ENCODE results near the gene ZNF107. TPM values are rescaled to one million over a fixed set of nuclear protein-coding genes. Genes with fewer than 3 reads are reported as not detected.
"Not testable (repeated sequence)": the region's sequence is repeated elsewhere in the genome, so short reads cannot be mapped to it uniquely, and the experiment has no call there.

ZNF107 gene
- total RNA-seq, 4 donors from 2014 or later: 1.8 to 4.9 (median 3.5) TPM

GRCh38 chr7:64686493-64687184 is 20.7 kb downstream of the ZNF107 start:
- no peaks in the 10 kb centered on the region for H3K4me1 ChIP-seq
- no peak for ATAC-seq
- peaks cover 0 to 67% of the 10 kb centered on the region in 2 donors for H3K36me3 ChIP-seq
- TF ChIP-seq EP300 (IDR thresholded peaks at IDR 0.05) (no peak), POLR2A (IDR thresholded peaks at IDR 0.05) (no peak), POLR2AphosphoS5 (IDR thresholded peaks at IDR 0.05) (no peak)
- TF ChIP-seq, protein P1, sequence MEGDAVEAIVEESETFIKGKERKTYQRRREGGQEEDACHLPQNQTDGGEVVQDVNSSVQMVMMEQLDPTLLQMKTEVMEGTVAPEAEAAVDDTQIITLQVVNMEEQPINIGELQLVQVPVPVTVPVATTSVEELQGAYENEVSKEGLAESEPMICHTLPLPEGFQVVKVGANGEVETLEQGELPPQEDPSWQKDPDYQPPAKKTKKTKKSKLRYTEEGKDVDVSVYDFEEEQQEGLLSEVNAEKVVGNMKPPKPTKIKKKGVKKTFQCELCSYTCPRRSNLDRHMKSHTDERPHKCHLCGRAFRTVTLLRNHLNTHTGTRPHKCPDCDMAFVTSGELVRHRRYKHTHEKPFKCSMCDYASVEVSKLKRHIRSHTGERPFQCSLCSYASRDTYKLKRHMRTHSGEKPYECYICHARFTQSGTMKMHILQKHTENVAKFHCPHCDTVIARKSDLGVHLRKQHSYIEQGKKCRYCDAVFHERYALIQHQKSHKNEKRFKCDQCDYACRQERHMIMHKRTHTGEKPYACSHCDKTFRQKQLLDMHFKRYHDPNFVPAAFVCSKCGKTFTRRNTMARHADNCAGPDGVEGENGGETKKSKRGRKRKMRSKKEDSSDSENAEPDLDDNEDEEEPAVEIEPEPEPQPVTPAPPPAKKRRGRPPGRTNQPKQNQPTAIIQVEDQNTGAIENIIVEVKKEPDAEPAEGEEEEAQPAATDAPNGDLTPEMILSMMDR (IDR thresholded peaks at IDR 0.05): no peak
- 93 to 96% methylated on average over 10 of the region's 10 CpGs for WGBS, 2 donors (ENCODE audit: low coverage in 1 of 2)
- no peak overlapping the region for H3K27ac ChIP-seq
- no peaks in the 10 kb centered on the region for H3K27me3 ChIP-seq
- H3K9me3 ChIP-seq: no peaks in the 10 kb centered on the region
- H3K4me3 ChIP-seq: no peak overlapping the region

GRCh38 chr7:64687249-64687648 is 21.3 kb downstream of the ZNF107 start:
- Histone ChIP-seq H3K36me3 (peaks cover 0 to 67% of the 10 kb centered on the region in 2 donors), H3K27me3 (no peaks in the 10 kb centered on the region), H3K27ac (no peak overlapping the region), H3K9me3 (no peaks in the 10 kb centered on the region), H3K4me3 (no peak overlapping the region), H3K4me1 (no peaks in the 10 kb centered on the region)
- WGBS, 2 donors (ENCODE audit: low coverage in 1 of 2): 67 to 100% methylated on average over 1 of the region's 1 CpG
- TF ChIP-seq EP300 (IDR thresholded peaks at IDR 0.05) (no peak), POLR2AphosphoS5 (IDR thresholded peaks at IDR 0.05) (no peak), POLR2A (IDR thresholded peaks at IDR 0.05) (no peak)
- TF ChIP-seq, protein P1 (IDR thresholded peaks at IDR 0.05): no peak
- no peak for ATAC-seq

GRCh38 chr7:64688988-64689387 is 23.1 kb downstream of the ZNF107 start:
- no peaks in the 10 kb centered on the region for H3K27me3 ChIP-seq
- no peak overlapping the region for H3K27ac ChIP-seq
- no peak overlapping the region for H3K4me3 ChIP-seq
- no peaks in the 10 kb centered on the region for H3K9me3 ChIP-seq
- no peak for TF ChIP-seq POLR2A (IDR thresholded peaks at IDR 0.05)
- TF ChIP-seq EP300 (IDR thresholded peaks at IDR 0.05): no peak
- TF ChIP-seq, protein P1 (IDR thresholded peaks at IDR 0.05): no peak
- TF ChIP-seq POLR2AphosphoS5 (IDR thresholded peaks at IDR 0.05): no peak
- peaks cover 0 to 58% of the 10 kb centered on the region in 2 donors for H3K36me3 ChIP-seq
- 95 to 100% methylated on average over 1 to 2 of the region's 2 CpGs for WGBS, 2 donors (ENCODE audit: low coverage in 1 of 2)
- no peaks in the 10 kb centered on the region for H3K4me1 ChIP-seq
- ATAC-seq: no peak

- no peak overlapping the region for H3K27ac ChIP-seq
- no peaks in the 10 kb centered on the region for H3K4me1 ChIP-seq
- no peaks in the 10 kb centered on the region for H3K9me3 ChIP-seq
- no peaks in the 10 kb centered on the region for H3K27me3 ChIP-seq
- ATAC-seq: no peak
- H3K36me3 ChIP-seq: peaks cover 0 to 47% of the 10 kb centered on the region in 2 donors
- TF ChIP-seq EP300 (IDR thresholded peaks at IDR 0.05) (no peak), POLR2AphosphoS5 (IDR thresholded peaks at IDR 0.05) (no peak), POLR2A (IDR thresholded peaks at IDR 0.05) (no peak)
- TF ChIP-seq, protein P1 (IDR thresholded peaks at IDR 0.05): no peak
- no peak overlapping the region for H3K4me3 ChIP-seq
Measured at GRCh38 chr7:64691831-64692230, 25.9 kb downstream of the ZNF107 start.

DNA sequence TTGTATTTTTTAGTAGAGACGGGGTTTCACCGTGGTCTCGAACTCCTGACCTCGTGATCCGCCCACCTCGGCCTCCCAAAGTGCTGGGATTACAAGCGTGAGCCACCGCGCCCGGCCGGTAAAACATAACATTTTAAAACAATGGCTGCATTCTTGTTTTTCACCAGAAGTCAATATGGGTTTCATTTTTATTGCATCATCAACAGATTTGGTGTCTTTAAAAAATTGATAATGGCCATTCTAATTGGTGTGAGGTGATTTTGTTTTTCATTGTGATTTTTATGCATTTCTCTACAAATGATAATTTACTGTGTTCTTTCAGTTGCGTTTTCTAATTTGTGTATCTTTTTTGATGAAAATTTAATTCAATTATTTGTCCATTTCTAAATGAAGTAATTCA is 31.9 kb downstream of the ZNF107 start:
- H3K4me3 ChIP-seq, H3K27me3 ChIP-seq, ATAC-seq, H3K27ac ChIP-seq, H3K9me3 ChIP-seq, H3K4me1 ChIP-seq: not testable (repeated sequence)
- H3K36me3 ChIP-seq: peaks cover 0 to 68% of the 10 kb centered on the region in 2 donors
- WGBS, 2 donors (ENCODE audit: low coverage in 1 of 2): 96 to 100% methylated on average over 2 to 9 of the region's 12 CpGs

Data from gastroesophageal sphincter (tissue), 4 donors.